ENCODE measurements around the gene SKIDA1.

GRCh38 chr10:21520949-21521348 lies 4.5 kb downstream of the SKIDA1 start:
- no peak for TF ChIP-seq POLR2AphosphoS5 (IDR thresholded peaks at IDR 0.05; ENCODE audit: low read depth)
- no peak for TF ChIP-seq EZH2phosphoT487 (IDR thresholded peaks at IDR 0.05; ENCODE audit: unreplicated experiment)
- TF ChIP-seq, protein P1, sequence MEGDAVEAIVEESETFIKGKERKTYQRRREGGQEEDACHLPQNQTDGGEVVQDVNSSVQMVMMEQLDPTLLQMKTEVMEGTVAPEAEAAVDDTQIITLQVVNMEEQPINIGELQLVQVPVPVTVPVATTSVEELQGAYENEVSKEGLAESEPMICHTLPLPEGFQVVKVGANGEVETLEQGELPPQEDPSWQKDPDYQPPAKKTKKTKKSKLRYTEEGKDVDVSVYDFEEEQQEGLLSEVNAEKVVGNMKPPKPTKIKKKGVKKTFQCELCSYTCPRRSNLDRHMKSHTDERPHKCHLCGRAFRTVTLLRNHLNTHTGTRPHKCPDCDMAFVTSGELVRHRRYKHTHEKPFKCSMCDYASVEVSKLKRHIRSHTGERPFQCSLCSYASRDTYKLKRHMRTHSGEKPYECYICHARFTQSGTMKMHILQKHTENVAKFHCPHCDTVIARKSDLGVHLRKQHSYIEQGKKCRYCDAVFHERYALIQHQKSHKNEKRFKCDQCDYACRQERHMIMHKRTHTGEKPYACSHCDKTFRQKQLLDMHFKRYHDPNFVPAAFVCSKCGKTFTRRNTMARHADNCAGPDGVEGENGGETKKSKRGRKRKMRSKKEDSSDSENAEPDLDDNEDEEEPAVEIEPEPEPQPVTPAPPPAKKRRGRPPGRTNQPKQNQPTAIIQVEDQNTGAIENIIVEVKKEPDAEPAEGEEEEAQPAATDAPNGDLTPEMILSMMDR (conservative IDR thresholded peaks at IDR 0.05; ENCODE audit: low read depth in 2 of 2): no peak
- no peak for TF ChIP-seq REST (IDR thresholded peaks at IDR 0.05; ENCODE audit: unreplicated experiment)
- TF ChIP-seq JUNB (IDR thresholded peaks at IDR 0.05; ENCODE audit: unreplicated experiment): no peak
- TF ChIP-seq, protein P2, sequence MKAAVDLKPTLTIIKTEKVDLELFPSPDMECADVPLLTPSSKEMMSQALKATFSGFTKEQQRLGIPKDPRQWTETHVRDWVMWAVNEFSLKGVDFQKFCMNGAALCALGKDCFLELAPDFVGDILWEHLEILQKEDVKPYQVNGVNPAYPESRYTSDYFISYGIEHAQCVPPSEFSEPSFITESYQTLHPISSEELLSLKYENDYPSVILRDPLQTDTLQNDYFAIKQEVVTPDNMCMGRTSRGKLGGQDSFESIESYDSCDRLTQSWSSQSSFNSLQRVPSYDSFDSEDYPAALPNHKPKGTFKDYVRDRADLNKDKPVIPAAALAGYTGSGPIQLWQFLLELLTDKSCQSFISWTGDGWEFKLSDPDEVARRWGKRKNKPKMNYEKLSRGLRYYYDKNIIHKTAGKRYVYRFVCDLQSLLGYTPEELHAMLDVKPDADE (IDR thresholded peaks at IDR 0.05): no peak
- no peak for TF ChIP-seq EZH2 (IDR thresholded peaks at IDR 0.05; ENCODE audit: low read depth, unreplicated experiment)
- no peak for TF ChIP-seq CREB1 (CRISPR knock-in tag; IDR thresholded peaks at IDR 0.05; ENCODE audit: low read depth)
- TF ChIP-seq ZNF114 (CRISPR knock-in tag; IDR thresholded peaks at IDR 0.05): no peak
- TF ChIP-seq NANOG (IDR thresholded peaks at IDR 0.05; ENCODE audit: borderline replicate concordance): no peak
- TF ChIP-seq STAT1 (IDR thresholded peaks at IDR 0.05; ENCODE audit: unreplicated experiment): no peak
- no peak for TF ChIP-seq ZNF331 (CRISPR knock-in tag; IDR thresholded peaks at IDR 0.05; ENCODE audit: low read depth)
- TF ChIP-seq ZNF462 (CRISPR knock-in tag; IDR thresholded peaks at IDR 0.05): no peak
